Osteoblast (primary cell): ENCODE data around the gene EFCAB6. TPM values are rescaled to one million over a fixed set of nuclear protein-coding genes. Genes with fewer than 3 reads are reported as not detected.

Experiments
- DNase-seq: peaks from one replicate; pipeline ENCODE4 v3.0.0; 2011; ENCODE audit warnings: low spot score, mixed read lengths; ENCODE audit not compliant: insufficient read length; ENCODE audit errors: missing footprints
- H2AFZ ChIP-seq: 2 replicates; pipeline ENCODE4 v1.6.0; 2011; ENCODE audit warnings: mild to moderate bottlenecking, low read length
- H3K27ac ChIP-seq: 2 replicates; pipeline ENCODE4 v1.5.1; 2011; ENCODE audit warnings: mild to moderate bottlenecking, low read depth, low read length, moderate library complexity
- H3K27me3 ChIP-seq: 2 replicates; pipeline ENCODE4 v1.6.0; 2012; ENCODE audit warnings: mild to moderate bottlenecking, control low read depth, inconsistent platforms, low read length, moderate library complexity; ENCODE audit not compliant: insufficient read depth
- H3K36me3 ChIP-seq: 2 replicates; pipeline ENCODE4 v1.5.1; 2011; ENCODE audit warnings: mild to moderate bottlenecking, low read length, control low read depth, moderate library complexity; ENCODE audit not compliant: insufficient read depth
- H3K4me1 ChIP-seq: 2 replicates; pipeline ENCODE4 v1.5.1; 2011; ENCODE audit warnings: mild to moderate bottlenecking, low read length, control low read depth, moderate library complexity; ENCODE audit not compliant: insufficient read depth
- H3K4me2 ChIP-seq: 2 replicates; pipeline ENCODE4 v1.6.0; 2011; ENCODE audit warnings: mild to moderate bottlenecking, low read length; ENCODE audit not compliant: insufficient read depth
- H3K4me3 ChIP-seq: fragments of 200-600 bp; sonication (generic); 3 replicates; pipeline ENCODE4 v1.5.1; 2012; ENCODE audit warnings: mild to moderate bottlenecking, low read length, inconsistent platforms; ENCODE audit not compliant: insufficient read depth
- H3K79me2 ChIP-seq: 2 replicates; pipeline ENCODE4 v1.6.0; 2012; ENCODE audit warnings: mild to moderate bottlenecking, low read length, control low read depth, inconsistent platforms; ENCODE audit not compliant: insufficient read depth
- H3K9me3 ChIP-seq: 2 replicates; pipeline ENCODE4 v1.5.1; 2011; ENCODE audit warnings: low read depth, low read length, control low read depth
- H4K20me1 ChIP-seq: 2 replicates; pipeline ENCODE4 v1.6.0; 2012; ENCODE audit warnings: mild to moderate bottlenecking, low read length, control low read depth; ENCODE audit not compliant: insufficient read depth
- total RNA-seq: library from RNA; depleted of rRNA; stranded (reverse); fragments of >200 nt; gene quantifications from 2 replicates; pipeline ENCODE4 v1.2.3, GENCODE V29; 2012
- TF ChIP-seq, protein P1 (sequence below): IDR thresholded peaks from 2 replicates; pipeline ENCODE4 v1.5.1; 2011; ENCODE audit warnings: mild to moderate bottlenecking, low read depth, low read length, moderate library complexity; ENCODE audit errors: extremely low read depth

EFCAB6 gene
- total RNA-seq, 1 donor = 1.8 TPM

DNA sequence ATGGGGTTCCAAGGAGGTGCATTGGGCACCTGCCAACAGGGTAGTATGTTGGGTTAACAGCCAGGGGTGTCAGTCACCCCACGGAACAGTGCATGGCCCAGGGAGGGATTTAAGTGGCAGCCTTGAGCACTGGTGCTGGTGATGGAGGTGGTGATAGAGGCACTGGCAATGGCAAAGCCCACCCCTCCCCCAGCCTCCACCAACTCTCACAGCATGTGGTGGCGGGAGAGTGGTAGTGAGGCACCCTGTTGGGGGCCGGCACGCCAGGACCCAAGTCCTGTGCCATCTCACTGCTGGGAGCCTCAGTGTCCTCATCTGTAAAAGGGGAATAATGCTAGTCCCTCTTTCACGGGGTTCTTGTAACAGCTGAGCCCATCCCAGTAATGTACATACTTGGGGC lies 318.8 kb downstream of the EFCAB6 start:
- no peak overlapping the region for H3K4me2 ChIP-seq
- no peaks in the 10 kb centered on the region for H3K27me3 ChIP-seq
- H3K79me2 ChIP-seq = no peaks in the 10 kb centered on the region
- DNase-seq = peak; percentile 31
- H3K36me3 ChIP-seq = no peaks in the 10 kb centered on the region
- no peaks in the 10 kb centered on the region for H3K9me3 ChIP-seq
- TF ChIP-seq, protein P1, sequence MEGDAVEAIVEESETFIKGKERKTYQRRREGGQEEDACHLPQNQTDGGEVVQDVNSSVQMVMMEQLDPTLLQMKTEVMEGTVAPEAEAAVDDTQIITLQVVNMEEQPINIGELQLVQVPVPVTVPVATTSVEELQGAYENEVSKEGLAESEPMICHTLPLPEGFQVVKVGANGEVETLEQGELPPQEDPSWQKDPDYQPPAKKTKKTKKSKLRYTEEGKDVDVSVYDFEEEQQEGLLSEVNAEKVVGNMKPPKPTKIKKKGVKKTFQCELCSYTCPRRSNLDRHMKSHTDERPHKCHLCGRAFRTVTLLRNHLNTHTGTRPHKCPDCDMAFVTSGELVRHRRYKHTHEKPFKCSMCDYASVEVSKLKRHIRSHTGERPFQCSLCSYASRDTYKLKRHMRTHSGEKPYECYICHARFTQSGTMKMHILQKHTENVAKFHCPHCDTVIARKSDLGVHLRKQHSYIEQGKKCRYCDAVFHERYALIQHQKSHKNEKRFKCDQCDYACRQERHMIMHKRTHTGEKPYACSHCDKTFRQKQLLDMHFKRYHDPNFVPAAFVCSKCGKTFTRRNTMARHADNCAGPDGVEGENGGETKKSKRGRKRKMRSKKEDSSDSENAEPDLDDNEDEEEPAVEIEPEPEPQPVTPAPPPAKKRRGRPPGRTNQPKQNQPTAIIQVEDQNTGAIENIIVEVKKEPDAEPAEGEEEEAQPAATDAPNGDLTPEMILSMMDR = no peak
- H2AFZ ChIP-seq = no peak overlapping the region
- H4K20me1 ChIP-seq = no peaks in the 10 kb centered on the region
- no peak overlapping the region for H3K4me3 ChIP-seq
- H3K27ac ChIP-seq = no peak overlapping the region
- no peaks in the 10 kb centered on the region for H3K4me1 ChIP-seq

DNA sequence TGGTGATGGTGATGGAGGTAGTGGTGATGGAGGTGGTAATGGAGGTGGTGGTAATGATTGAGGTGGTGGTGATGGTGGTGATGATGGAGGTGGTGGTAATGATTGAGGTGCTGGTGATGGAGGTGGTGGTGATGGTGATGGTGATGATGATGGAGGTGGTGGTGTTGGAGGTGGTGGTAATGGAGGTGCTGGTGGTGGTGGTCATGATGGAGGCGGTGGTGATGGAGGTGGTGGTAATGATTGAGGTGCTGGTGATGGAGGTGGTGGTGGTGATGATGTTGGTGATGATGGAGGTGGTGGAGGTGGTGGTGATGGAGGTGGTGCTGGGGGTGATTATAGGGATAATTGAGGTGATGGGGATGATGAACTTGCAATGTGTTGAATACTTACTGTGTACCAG lies 320.4 kb downstream of the EFCAB6 start:
- Histone ChIP-seq H3K36me3 (no peaks in the 10 kb centered on the region), H3K79me2 (no peaks in the 10 kb centered on the region), H3K4me2 (no peak overlapping the region), H4K20me1 (no peaks in the 10 kb centered on the region), H3K4me3 (no peak overlapping the region), H3K4me1 (no peaks in the 10 kb centered on the region), H3K9me3 (no peaks in the 10 kb centered on the region), H3K27ac (no peak overlapping the region), H2AFZ (no peak overlapping the region), H3K27me3 (no peaks in the 10 kb centered on the region)
- TF ChIP-seq, protein P1 = no peak
- DNase-seq = no peak

DNA sequence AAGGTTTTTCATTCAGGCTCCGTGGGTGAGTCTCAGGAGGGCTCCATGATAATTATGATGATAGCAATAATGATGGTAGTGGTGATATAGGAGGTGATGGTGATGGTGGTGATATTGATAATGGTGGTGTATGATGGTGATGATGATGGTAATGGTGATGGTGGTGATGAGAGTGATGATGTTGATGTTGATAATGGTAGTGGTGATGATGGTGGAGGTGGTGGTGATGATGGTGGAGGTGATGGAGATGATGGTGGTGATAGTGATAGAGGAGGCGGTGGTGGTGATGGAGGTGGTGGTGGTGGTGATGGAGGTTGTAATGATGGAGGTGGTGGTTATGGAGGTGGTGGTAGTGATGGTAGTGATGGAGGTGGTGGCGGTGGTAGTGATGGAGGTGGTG lies 320.9 kb downstream of the EFCAB6 start:
- no peak for DNase-seq
- no peaks in the 10 kb centered on the region for H3K27me3 ChIP-seq
- H3K27ac ChIP-seq = no peak overlapping the region
- H2AFZ ChIP-seq = no peak overlapping the region
- no peak overlapping the region for H3K4me3 ChIP-seq
- H3K36me3 ChIP-seq = no peaks in the 10 kb centered on the region
- TF ChIP-seq, protein P1 = no peak
- H3K4me2 ChIP-seq = no peak overlapping the region
- H4K20me1 ChIP-seq = no peaks in the 10 kb centered on the region
- no peaks in the 10 kb centered on the region for H3K4me1 ChIP-seq
- H3K9me3 ChIP-seq = no peaks in the 10 kb centered on the region
- no peaks in the 10 kb centered on the region for H3K79me2 ChIP-seq

DNA sequence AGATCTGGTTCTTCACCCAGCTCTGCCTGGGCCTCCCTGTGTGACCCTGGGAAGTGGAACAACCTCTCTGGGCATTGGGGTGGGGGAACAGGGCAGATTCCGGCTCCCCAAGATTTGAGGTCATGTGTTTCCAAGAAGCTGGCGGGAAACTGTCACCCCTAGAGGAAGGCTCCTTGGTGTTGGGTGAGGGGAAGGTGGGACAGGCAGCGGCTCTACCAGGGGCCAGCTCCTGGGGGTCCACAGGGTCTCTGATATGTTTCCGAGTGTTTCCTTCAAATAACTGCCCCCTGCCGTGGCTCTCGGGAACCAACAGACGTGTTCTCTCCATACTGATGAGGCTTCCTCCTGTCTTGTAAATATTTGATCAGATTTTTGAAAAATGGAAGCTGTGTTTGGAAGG lies 321.8 kb downstream of the EFCAB6 start:
- Histone ChIP-seq H3K36me3 (no peaks in the 10 kb centered on the region), H2AFZ (no peak overlapping the region), H3K9me3 (no peaks in the 10 kb centered on the region), H3K27me3 (no peaks in the 10 kb centered on the region), H3K4me3 (no peak overlapping the region), H3K79me2 (no peaks in the 10 kb centered on the region), H3K4me2 (no peak overlapping the region), H4K20me1 (no peaks in the 10 kb centered on the region), H3K4me1 (no peaks in the 10 kb centered on the region), H3K27ac (no peak overlapping the region)
- DNase-seq = peak; percentile 66
- TF ChIP-seq, protein P1 = no peak
